AG10803 (cell line): Measurements from ENCODE around the gene GALNT2.

Source experiments
- DNase-seq: peaks from one replicate; pipeline ENCODE4 v3.0.0; 2010; ENCODE audit warnings: low read depth
- H3K4me3 ChIP-seq: 2 replicates; pipeline ENCODE4 v1.5.1; 2011; ENCODE audit warnings: mild to moderate bottlenecking, low read length, control low read depth
- CTCF ChIP-seq: conservative IDR thresholded peaks from 2 replicates; pipeline ENCODE4 v1.5.1; 2011; ENCODE audit warnings: mild to moderate bottlenecking, low read length, control low read depth, inconsistent platforms

The GALNT2 gene

GRCh38 chr1:230050973-230051735, 15.9 kb upstream of the GALNT2 start:
- H3K4me3 ChIP-seq: no peak overlapping the region
- TF ChIP-seq CTCF: no peak
- DNase-seq: no peak

GRCh38 chr1:230052018-230052417, 15.0 kb upstream of the GALNT2 start:
- TF ChIP-seq CTCF: no peak
- DNase-seq: no peak
- H3K4me3 ChIP-seq: no peak overlapping the region

GRCh38 chr1:230052665-230053064, 14.4 kb upstream of the GALNT2 start:
- no peak overlapping the region for H3K4me3 ChIP-seq
- no peak for DNase-seq
- TF ChIP-seq CTCF: no peak

GRCh38 chr1:230054092-230054749, 12.8 kb upstream of the GALNT2 start:
- no peak for TF ChIP-seq CTCF
- DNase-seq: no peak

GRCh38 chr1:230056098-230056497, 10.9 kb upstream of the GALNT2 start:
- DNase-seq: no peak

More at GRCh38 chr1:230054092-230054749, 12.8 kb upstream of the GALNT2 start:
- H3K4me3 ChIP-seq: no peak overlapping the region

GRCh38 chr1:230057100-230057499, 9.9 kb upstream of the GALNT2 start:
- H3K4me3 ChIP-seq: no peak overlapping the region
- DNase-seq: no peak
- no peak for TF ChIP-seq CTCF

More at GRCh38 chr1:230056098-230056497, 10.9 kb upstream of the GALNT2 start:
- TF ChIP-seq CTCF: no peak
- H3K4me3 ChIP-seq: no peak overlapping the region
